GM18505 (cell line): ENCODE data around the gene EPHA5.

Source experiments
- ATAC-seq: cut with Tn5 transposase; IDR thresholded peaks from one replicate; pipeline ENCODE4 v1.9.1; 2021; ENCODE audit not compliant: unreplicated experiment
- POLR2A ChIP-seq: IDR thresholded peaks from 4 replicates; pipeline ENCODE4 v1.6.1; 2011; ENCODE audit warnings: borderline replicate concordance; ENCODE audit not compliant: insufficient read depth, insufficient read length; ENCODE audit errors: extremely low read depth

EPHA5 gene

GRCh38 chr4:65407483-65407882, 262.8 kb downstream of the EPHA5 start:
- no peak for TF ChIP-seq POLR2A
- no peak for ATAC-seq

GRCh38 chr4:65401083-65401482, 269.2 kb downstream of the EPHA5 start:
- no peak for TF ChIP-seq POLR2A
- no peak for ATAC-seq

- ATAC-seq, result no peak
- TF ChIP-seq POLR2A, result no peak
Measured at GRCh38 chr4:65399084-65399483, 271.2 kb downstream of the EPHA5 start.

GRCh38 chr4:65393078-65393477, 277.2 kb downstream of the EPHA5 start:
- TF ChIP-seq POLR2A, result no peak
- no peak for ATAC-seq

- TF ChIP-seq POLR2A, result no peak
- no peak for ATAC-seq
Measured at GRCh38 chr4:65392488-65392887, 277.8 kb downstream of the EPHA5 start.

- no peak for TF ChIP-seq POLR2A
- ATAC-seq, result no peak
Measured at GRCh38 chr4:65391814-65392213, 278.5 kb downstream of the EPHA5 start.

- no peak for TF ChIP-seq POLR2A
- ATAC-seq, result no peak
Measured at GRCh38 chr4:65391382-65391781, 278.9 kb downstream of the EPHA5 start.

- TF ChIP-seq POLR2A, result no peak
- ATAC-seq, result no peak
Measured at GRCh38 chr4:65386927-65387326, 283.4 kb downstream of the EPHA5 start.

- ATAC-seq, result no peak
- no peak for TF ChIP-seq POLR2A
Measured at GRCh38 chr4:65383589-65384305, 286.5 kb downstream of the EPHA5 start.

- ATAC-seq, result no peak
- TF ChIP-seq POLR2A, result no peak
Measured at GRCh38 chr4:65381648-65382047, 288.6 kb downstream of the EPHA5 start.

GRCh38 chr4:65370709-65371108, 299.6 kb downstream of the EPHA5 start:
- no peak for TF ChIP-seq POLR2A
- no peak for ATAC-seq

- TF ChIP-seq POLR2A, result no peak
- no peak for ATAC-seq
Measured at GRCh38 chr4:65367306-65367705, 303.0 kb downstream of the EPHA5 start.

GRCh38 chr4:65358914-65359313, 311.4 kb downstream of the EPHA5 start:
- no peak for ATAC-seq
- no peak for TF ChIP-seq POLR2A

GRCh38 chr4:65353098-65353497, 317.2 kb downstream of the EPHA5 start:
- no peak for TF ChIP-seq POLR2A
- ATAC-seq, result no peak
